ENCODE results near the gene TTF2.

Gene TTF2

DNA sequence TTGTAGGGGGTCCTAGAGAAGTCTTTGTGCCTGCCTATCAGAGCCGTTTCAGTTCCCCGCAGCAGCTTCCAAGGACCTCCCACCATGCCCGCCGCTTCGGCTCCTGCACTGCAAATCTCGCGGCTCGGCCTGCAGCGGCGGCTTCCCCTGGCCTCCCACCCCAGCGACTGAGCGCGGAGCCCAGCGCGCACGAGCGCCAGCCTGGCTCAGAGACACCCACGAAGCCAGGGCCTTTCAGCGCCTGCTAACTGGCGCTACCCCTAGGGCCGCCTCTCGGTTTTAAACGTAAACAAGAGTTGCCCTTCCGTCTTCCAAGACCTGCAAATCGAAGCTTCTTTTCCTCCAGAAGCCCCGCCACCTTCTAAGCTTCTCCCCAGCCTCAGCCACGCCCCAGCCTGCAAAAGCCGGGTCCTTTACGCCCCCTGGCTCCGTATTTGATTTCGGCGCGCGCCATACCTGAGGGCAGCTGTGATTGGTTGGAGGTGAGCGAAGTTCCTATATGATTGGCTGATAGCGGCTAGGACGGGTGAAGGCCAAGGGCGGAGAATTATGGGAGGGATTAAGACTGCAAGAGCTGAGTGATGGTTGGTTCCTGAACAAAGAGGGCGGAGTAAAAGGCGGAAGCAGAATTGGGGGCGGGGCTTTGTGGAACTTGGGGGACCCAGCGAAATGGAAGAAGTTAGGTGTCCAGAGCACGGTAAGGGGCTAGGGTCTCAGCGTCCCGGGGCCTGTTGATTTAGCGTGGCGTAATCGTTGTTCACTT lies at the start of gene TTF2:
TTF2 (plus strand) TSS at position 649 of the 763 bp plus-strand sequence; CDS start at position 670, 21 bp downstream.
- peak; percentile 95 to 96 for DNase-seq

DNA sequence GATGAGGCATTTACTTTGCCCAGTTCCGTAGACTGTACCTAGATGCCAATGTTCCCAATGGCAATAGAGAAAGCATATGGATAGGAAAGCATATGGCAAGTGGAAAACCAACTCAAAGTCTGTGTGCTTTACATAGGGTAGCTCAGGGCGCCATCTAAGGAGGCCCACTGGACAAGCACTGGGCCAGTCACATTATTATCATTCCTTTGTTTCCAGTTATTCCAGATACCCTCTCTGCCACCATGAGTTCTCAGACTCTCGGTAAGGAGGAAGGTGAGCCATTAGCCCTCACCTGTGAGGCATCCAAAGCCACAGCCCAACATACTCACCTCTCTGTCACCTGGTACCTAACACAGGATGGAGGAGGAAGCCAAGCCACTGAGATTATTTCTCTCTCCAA lies 48.8 kb upstream of the TTF2 start:
- DNase-seq = no peak

DNA sequence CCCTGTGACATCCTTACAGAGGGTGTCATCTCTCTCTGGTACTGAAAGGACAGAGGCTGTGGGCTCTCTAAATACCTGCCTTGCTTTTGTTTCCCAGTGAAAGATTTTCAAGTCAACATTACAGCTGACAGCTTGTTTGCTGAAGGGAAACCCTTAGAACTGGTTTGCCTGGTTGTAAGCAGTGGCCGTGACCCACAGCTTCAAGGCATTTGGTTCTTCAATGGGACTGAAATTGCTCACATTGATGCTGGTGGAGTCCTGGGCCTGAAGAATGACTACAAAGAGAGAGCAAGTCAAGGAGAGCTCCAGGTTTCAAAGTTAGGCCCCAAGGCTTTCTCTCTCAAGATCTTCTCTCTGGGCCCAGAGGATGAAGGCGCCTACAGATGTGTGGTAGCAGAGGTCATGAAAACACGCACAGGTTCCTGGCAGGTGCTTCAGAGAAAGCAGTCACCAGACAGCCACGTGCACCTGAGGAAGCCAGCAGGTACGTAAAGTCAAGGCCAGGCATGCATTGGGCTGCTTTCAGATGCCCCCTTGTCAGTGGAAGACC lies 46.7 kb upstream of the TTF2 start:
- DNase-seq = no peak

DNA sequence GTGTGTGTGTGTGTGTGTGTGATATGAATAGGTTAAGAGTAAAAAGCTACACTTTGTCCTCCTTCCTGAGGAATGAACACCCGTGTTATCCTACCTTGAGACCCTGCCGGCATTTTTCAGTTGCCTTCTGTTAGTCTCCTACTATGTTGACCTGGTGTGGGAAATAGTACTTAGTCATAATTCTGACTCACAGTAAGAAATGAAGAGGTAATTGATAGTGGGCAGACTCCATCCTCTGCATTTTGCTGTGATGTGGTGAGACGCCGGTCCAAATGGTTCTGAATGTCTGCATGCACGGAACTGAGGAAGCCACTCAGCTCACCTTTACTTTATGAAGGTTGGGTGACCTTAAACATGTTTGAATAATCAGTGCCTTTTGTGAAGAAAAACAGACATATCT lies 45.9 kb upstream of the TTF2 start:
- DNase-seq = peak; percentile 21 to 29

DNA sequence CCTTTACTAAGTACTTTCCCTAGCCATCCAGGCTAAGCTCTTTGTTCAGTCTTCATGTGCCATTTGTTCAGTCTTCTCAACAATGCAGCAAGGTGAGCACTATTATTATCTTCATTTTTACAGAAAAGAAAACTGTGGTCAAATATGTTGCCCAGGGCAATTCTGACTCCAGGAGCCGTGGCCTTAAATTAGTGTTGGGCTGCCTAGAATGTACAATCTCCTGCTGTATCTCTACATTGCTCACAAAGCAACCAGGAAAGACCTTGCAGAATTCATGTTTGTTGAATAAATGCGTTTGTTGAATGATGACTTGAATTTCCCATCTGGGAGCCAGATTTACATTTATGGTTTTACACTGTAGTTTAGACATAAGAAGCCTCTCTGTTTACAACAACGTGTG lies 44.4 kb upstream of the TTF2 start:
- no peak for DNase-seq

DNA sequence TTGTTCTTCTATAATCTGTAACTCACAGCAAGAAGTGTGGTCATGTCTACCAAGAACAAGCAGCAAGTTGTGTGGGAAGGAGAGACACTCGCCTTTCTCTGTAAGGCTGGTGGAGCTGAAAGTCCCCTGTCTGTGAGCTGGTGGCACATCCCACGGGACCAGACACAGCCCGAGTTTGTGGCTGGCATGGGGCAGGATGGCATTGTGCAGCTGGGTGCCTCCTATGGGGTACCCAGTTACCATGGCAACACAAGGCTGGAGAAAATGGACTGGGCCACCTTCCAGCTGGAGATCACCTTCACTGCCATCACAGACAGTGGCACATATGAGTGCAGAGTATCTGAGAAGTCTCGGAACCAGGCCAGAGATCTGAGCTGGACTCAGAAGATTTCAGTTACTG lies 43.1 kb upstream of the TTF2 start:
- no peak for DNase-seq

DNA sequence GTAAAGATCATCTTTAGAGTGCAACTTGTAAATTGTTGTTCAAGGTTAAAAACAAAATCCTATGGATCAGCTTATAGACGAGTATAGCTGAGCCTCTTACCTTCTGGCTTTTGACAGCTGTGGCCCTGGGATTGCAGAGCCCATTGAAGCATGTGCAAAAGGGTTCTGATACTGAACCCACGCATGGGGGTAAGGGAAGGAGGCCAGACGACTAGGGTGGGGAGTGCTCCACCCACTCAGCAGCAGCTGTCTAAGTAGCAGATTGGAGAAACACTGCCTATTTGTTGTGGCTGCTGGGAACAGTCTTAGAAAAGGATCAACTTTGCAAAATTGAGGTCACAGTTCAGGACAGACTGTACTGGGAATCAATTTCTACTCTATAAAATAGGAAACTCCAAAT lies 42.5 kb upstream of the TTF2 start:
- peak in 1 of 2 donors; percentile 14 for DNase-seq

DNA sequence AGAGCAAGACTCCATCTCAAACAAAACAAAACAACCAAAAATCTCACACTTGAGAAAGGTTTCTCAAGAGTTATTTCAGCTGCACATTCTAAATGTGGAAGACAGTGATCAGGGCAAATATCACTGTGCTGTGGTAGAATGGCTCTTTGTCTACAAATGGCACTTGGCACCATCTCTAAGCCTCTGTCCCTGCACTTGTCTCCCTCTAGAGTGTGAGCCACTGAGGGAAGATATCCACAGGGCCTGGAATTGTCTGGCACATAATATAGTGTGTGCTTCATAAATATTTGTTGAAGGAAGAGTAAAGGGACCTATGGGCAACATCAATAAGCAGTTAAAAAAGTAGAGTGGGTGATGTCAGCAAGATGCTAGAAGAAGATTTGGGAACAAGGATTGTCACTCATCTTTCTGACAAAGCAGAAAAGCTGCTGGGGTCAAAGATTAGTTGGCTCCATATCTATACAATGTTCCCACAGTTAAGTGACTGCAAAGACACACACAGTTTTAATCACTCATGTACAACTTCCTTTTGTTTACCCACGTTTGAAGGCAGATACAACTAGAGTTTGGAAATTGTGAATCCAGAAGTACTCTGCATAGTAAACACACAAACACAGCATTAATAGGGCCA lies 39.5 kb upstream of the TTF2 start:
- DNase-seq = no peak

DNA sequence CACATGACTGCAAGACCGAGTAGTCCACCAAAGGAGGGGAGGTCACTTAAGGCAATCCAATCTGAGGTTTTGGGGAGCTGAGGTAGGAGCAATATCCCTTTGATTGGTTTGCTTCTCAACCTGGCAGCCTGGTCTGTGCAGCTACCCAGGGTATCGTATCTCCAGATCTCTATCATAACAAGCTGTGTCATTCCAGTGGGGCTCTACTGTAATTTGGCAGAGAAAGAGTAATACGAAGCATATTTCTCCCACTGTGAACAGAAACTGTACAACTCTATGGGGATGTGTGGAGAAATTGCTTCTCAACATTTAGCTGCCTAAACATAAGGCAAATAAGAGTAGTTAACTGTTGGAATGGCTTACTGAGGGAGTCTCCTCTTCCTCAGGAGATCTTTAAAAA lies 38.0 kb upstream of the TTF2 start:
- DNase-seq = no peak

DNA sequence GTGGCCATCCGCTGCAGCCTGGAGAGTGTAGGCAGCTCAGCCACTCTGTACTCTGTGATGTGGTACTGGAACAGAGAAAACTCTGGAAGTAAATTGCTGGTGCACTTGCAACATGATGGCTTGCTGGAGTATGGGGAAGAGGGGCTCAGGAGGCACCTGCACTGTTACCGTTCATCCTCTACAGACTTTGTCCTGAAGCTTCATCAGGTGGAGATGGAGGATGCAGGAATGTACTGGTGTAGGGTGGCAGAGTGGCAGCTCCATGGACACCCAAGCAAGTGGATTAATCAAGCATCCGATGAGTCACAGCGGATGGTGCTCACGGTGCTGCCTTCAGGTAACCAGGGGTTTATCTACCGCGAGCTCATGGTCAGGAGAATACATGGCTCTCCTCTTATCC lies 34.6 kb upstream of the TTF2 start:
- DNase-seq = no peak

DNA sequence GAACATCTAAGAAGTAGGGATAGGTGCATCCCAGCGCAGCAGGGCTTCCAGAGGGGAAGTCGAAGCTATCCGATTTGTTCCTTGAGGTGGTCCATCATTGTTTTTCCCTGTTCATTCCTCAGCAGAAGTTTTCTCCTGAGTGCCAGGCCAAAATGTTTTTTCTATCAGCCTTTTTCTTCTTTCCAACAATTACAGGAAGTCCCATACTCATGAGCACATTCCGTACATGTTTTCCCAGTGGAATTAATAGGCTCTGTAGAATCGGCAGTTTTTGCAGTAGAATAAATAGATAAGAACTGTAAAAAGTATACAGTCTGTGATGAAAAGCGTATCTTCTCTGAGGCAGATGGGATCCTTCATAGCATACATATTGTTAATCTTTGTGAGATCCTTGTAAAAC lies 33.8 kb upstream of the TTF2 start:
- DNase-seq = no peak

DNA sequence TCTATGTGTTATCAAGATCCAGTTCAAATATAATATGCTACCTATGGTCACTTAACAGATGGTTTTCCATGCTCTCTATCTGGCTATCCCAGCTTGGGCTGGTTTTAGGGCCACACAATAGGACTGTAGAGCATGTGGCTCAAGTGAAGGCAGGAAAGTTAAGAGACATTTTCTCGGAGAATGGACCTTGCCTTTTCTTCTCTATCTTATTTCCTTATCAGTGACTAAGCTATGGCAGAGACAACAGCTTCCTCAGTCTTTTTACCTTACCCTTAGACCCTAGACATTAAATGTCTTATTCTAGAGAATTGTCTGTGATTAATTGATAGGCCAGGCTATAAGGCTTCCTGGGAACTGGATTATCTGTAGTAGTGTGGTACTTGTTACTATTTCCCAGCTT lies 30.4 kb upstream of the TTF2 start:
- DNase-seq = no peak

DNA sequence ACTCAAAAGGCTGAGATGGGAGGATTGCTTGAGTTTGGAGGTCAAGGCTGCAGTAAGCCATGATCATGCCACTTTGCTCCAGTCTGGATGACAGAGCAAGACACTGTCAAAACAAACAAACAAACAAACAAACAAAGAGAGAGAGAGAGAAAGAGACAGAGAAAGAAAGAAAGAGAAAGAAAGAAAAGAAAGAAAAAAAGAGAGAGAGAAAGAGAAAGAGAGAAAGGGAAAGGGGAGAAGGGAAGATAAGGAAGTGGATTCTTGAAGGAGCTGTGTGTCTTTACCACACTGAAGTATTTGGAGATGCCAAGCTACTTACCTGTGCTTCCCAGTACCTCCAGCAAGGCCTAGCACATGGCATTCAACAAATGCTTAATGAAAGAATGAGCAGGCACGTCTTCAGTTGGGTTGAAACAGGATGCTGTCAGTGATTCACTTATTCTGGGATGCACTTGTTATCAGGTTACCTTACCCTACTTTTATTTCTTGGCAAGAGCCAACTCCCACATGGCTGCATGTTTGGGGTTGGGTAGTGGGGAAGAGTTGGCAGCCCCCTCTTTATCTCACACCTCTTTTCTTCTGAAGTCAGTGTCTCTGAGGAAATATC lies 29.8 kb upstream of the TTF2 start:
- no peak for DNase-seq

DNA sequence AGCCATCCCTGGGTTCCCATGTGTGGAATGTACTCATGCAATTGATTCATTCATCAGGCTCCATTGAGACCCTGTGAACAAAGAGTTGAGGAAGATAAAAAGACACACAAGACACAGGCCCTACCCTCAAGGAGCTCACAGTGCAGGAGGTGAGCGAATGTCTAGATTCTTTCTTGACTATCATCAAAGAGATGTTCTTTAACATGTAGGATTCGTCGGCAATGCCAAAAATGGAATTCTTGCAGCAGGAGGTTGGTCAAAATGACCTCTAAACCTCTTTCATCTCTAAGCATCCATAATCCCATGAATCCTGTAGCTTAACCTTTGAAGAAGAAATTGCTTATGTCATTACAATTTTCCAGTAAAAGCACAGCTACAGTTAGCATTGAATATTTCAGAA lies 27.9 kb upstream of the TTF2 start:
- no peak for DNase-seq

DNA sequence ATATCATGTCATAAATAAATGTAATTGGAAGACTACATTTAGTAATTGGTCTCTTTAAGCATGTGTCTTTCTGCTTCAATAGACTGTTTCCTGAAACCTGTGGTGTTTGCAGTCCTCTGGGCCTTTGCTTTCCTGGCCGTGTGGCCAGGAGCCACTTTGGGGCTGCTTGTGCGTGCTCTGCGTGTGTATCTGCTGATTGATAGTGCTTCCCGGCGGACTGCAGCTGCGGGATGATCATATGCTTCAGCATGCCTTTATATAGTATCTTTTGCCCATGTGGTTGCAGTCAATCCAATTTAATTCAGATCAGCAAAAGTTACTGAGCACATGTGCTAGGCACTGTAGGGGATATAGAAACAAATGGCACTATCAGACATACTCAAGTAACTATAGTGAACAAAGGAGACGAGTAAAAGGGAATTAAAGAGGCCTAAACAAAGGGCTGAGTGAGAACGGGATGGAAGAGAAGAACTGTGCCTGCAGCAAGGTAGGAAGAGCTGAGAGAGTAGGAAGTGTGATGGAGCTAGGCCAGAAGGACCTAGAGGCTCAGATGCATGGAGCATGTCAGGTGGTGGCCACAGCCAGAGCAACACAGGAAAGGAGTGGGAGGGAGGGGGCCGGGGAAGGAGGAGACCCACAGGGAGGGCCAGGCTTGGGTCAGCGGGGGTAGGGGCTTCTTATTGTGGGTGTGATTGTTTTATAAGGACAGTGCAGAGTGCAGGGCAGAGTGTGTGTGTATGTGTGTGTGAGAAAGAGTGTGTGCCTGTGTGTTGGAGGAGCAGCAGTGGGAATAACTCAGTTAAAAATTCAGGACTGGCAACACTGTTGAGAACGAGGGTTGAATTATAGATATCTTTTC lies 27.2 kb upstream of the TTF2 start:
- no peak for DNase-seq

DNA sequence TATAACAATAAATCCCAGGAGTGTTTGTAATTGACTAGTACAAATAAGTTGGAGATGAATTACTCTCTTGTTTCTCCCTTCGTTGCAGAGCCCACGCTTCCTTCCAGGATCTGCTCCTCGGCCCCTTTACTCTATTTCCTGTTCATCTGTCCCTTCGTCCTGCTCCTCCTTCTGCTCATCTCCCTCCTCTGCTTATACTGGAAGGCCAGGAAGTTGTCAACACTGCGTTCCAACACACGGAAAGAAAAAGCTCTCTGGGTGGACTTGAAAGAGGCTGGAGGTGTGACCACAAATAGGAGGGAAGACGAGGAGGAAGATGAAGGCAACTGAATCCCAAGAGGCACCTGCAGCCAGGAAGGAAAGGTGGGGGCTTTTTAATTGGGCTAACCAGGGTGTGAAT lies 26.4 kb upstream of the TTF2 start:
- DNase-seq = no peak

DNA sequence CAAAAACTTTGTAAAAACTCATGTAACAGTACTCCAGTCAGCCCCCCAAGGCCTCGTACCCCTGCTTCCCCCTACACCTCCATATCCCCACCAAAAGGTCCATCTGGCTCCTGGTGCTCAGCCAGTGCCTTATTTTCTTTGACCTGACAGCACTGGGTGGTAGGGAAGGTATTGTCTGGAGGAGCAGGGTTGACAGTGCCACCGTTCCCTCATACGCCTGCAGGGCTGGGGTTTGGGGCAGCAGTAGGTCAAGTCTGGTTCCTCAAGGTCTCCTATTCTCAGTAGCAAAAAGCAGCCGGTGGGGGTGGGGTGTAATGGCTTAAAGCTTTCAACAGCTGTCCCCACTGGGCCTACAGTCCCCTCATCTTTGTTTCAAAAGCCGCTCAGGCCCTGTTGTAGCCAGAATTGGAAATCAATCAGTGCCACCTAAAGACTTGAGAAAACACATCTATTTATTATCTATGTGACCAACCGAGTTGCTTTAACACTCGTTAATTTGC lies 25.3 kb upstream of the TTF2 start:
- no peak for DNase-seq

DNA sequence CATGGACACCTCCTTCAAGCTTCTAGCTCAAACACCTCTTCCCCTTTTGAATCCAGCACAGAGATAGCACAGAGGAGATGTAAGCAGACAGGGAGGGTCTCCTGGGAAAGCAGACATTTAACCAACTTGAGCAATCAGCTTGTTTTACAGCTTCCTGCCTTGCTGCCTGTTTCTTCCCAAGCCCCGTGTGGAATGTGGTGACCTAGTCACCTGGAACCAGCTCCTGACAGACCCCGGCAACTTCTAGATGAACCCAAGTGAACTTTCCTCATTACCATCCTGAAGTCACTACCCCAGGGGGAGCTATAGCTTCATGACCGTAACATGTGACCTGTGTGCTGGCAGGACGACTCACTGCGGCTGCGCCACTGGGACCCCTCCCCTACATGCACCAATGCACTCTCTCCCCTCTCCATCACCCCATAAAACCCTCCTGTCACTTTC lies 24.1 kb upstream of the TTF2 start:
- no peak for DNase-seq

DNA sequence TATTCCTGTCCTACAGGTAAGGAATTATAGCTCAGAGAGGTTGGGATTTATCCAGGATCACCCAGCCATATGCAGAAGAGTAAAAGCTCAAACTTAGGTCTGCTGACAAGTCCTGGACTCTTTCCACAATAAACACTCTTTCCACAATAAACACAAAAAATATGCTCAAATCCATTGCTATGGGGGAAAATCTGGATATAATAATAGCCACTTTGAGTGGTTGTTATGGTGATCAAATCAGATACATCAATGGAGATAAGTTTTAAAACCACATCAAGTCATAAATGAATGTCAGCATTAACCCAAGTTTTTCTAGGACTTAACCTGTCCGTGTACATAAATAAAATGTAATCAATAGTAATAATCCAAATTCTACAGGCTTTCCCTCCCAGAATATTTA lies 22.3 kb upstream of the TTF2 start:
- DNase-seq = no peak

DNA sequence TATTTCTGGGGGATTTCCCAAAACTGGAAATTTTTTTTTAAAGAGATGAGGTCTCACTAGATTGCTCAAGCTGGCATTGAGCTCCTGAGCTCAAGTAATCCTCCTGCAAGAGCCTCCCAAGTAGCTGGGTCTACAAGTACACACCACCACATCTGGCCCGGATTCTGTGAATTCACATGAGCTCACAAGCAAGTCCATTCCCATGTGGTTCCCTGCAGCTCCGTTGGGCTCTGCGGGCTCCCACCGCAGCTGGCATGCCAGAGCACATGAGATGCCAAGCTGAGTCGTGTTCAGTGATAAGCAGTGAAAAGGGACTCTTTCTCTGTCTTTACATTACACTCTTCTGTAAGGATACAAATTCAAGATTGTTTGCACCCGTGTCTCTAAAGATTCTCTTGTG lies 21.9 kb upstream of the TTF2 start:
- no peak for DNase-seq

DNA sequence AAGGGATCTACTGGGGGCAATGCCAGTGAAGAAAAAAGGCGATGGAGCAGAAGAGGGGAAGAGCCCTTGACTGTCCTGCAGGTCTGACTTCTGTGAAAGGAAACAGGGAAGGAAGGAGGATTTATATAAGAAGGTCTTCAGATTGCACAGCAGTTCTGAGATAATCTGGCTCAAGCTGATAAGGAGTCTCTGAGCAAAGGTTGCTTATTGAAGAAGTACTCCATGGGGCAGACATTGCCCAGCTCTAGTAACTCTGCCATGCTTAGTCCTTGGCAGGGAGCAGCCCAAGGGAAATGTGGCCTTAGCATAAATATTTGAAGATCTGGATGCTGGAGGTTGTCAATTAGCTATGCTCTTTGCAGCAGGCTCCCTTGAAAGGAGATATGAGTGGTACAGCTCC lies 15.9 kb upstream of the TTF2 start:
- no peak for DNase-seq

DNA sequence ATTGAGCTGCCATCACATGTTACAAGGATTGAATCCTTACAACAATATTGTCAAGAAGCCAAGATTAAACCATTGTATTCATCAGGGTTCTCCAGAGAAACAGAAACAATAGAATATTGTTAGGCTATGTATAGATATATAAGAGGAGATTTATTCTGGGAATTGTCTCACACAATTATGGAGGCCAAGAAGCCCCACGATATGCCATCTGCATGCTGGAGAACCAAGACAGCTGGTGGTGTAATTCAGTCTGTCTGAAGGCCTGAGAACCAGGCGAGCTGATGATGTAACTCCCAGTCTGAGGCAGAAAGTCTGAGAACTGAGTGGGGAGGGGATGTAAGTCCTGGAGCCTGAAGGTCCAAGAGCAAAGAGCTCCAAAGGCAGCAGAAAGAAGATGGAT lies 14.5 kb upstream of the TTF2 start:
- DNase-seq = no peak

DNA sequence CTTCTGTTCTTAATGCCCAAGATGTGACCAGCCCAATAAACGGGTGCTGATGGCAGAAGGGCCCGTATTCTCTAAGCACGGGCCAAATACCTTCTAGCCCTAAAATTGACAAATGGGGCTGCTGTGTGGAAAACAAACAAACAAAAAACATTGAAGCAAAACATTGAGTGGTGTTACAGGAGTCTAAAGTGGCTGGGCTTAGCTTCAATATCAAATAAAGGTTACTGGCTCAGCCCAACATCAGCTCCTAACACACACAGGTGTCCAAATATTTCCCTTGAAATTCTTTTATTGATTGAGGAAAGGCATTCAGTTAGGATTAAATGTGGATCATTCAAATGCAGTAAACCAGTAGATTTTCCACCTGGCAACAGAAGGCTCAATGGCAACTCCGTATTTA lies 13.3 kb upstream of the TTF2 start:
- no peak for DNase-seq

Data from activated CD4-positive, alpha-beta T cell treated with anti-CD3 and anti-CD28 coated beads for 4 hours (primary cell).